Mesenchymal stem cell (in vitro differentiated cells and primary cell): ENCODE results near the gene ST6GALNAC3.

Experiments
- DNase-seq: peaks from one replicate; pipeline ENCODE4 v3.0.0-alpha.2; 2013
- H2AFZ ChIP-seq: one replicate; pipeline ENCODE4 v1.6.1; 2013; ENCODE audit warnings: low read depth, mild to moderate bottlenecking, control low read depth, inconsistent platforms, low read length, moderate library complexity
- H2AK5ac ChIP-seq: 2 replicates; pipeline ENCODE4 v1.6.1; 2013; ENCODE audit warnings: low read length, moderate library complexity, mild to moderate bottlenecking, inconsistent platforms; ENCODE audit not compliant: severe bottlenecking
- H2BK120ac ChIP-seq: one replicate; pipeline ENCODE4 v1.6.1; 2013; ENCODE audit warnings: low read depth, mild to moderate bottlenecking, inconsistent platforms, low read length, moderate library complexity
- H2BK12ac ChIP-seq, 2 experiments: one replicate each; pipeline ENCODE4 v1.6.1; 2013; ENCODE audit warnings: inconsistent platforms in 2 of 2, low read length in 2 of 2, mild to moderate bottlenecking in 2 of 2, moderate library complexity in 2 of 2, control low read depth in 1 of 2
- H2BK15ac ChIP-seq: one replicate; pipeline ENCODE4 v1.6.1; 2013; ENCODE audit warnings: mild to moderate bottlenecking, low read depth, inconsistent platforms; ENCODE audit not compliant: poor library complexity, severe bottlenecking
- H2BK5ac ChIP-seq: 2 replicates; pipeline ENCODE4 v1.6.1; 2013; ENCODE audit warnings: low read depth, mild to moderate bottlenecking, low read length, control low read depth, inconsistent platforms; ENCODE audit not compliant: poor library complexity, severe bottlenecking
- H3K14ac ChIP-seq, 2 experiments: one replicate each; pipeline ENCODE4 v1.6.1; 2013; ENCODE audit warnings: inconsistent platforms in 2 of 2, low read length in 2 of 2, control low read depth in 1 of 2, mild to moderate bottlenecking in 1 of 2, moderate library complexity in 1 of 2
- H3K18ac ChIP-seq, 2 experiments: one replicate each; pipeline ENCODE4 v1.6.1; 2013; ENCODE audit warnings: inconsistent platforms in 2 of 2, low read length in 2 of 2, control low read depth in 1 of 2, low read depth in 1 of 2, mild to moderate bottlenecking in 1 of 2
- H3K23ac ChIP-seq, 2 experiments: one replicate each; pipeline ENCODE4 v1.6.1; 2013; ENCODE audit warnings: inconsistent platforms in 2 of 2, low read length in 2 of 2, mild to moderate bottlenecking in 2 of 2, moderate library complexity in 2 of 2, control low read depth in 1 of 2
- H3K27ac ChIP-seq: 2 replicates; pipeline ENCODE4 v1.5.1; 2013; ENCODE audit warnings: mild to moderate bottlenecking, moderate library complexity, low read length, control low read depth, inconsistent platforms; ENCODE audit not compliant: poor library complexity, severe bottlenecking
- H3K27me3 ChIP-seq, 2 experiments: 2 replicates each; pipeline versions ENCODE4 v1.6.1 to v1.7.0; 2013; ENCODE audit warnings: low read length in 2 of 2, mild to moderate bottlenecking in 2 of 2, moderate library complexity in 2 of 2, control low read depth in 1 of 2, inconsistent platforms in 1 of 2; ENCODE audit not compliant: control insufficient read depth in 1 of 2, insufficient read depth in 1 of 2
- H3K36me3 ChIP-seq, 2 experiments: 2 replicates each; pipeline versions ENCODE4 v1.6.1 to v1.7.0; 2013; ENCODE audit warnings: low read length in 2 of 2, control low read depth in 1 of 2, inconsistent platforms in 1 of 2, low read depth in 1 of 2, mild to moderate bottlenecking in 1 of 2; ENCODE audit not compliant: insufficient read depth in 2 of 2, control insufficient read depth in 1 of 2
- H3K4ac ChIP-seq, 2 experiments: one replicate each; pipeline ENCODE4 v1.6.1; 2013; ENCODE audit warnings: inconsistent platforms in 2 of 2, low read length in 2 of 2, mild to moderate bottlenecking in 2 of 2, moderate library complexity in 2 of 2, control low read depth in 1 of 2, low read depth in 1 of 2
- H3K4me1 ChIP-seq: 2 replicates; pipeline ENCODE4 v1.6.1; 2013; ENCODE audit warnings: low read depth, low read length, control low read depth; ENCODE audit not compliant: control insufficient read depth, insufficient read depth
- H3K4me2 ChIP-seq: 2 replicates; pipeline ENCODE4 v1.6.1; 2013; ENCODE audit warnings: low read length, mild to moderate bottlenecking, inconsistent platforms; ENCODE audit not compliant: poor library complexity, severe bottlenecking
- H3K4me3 ChIP-seq, 2 experiments: 2 replicates each; pipeline versions ENCODE4 v1.5.1 to v1.7.0; 2013; ENCODE audit warnings: low read length in 2 of 2, mild to moderate bottlenecking in 2 of 2, control low read depth in 1 of 2, low read depth in 1 of 2; ENCODE audit not compliant: insufficient read depth in 1 of 2
- H3K79me1 ChIP-seq: replicated peaks from 2 replicates; pipeline ENCODE4 v1.6.1; 2013; ENCODE audit warnings: mild to moderate bottlenecking, control low read depth, low read length, inconsistent platforms; ENCODE audit not compliant: poor library complexity, severe bottlenecking
- H3K9ac ChIP-seq: 2 replicates; pipeline ENCODE4 v1.7.0; 2013; ENCODE audit warnings: mild to moderate bottlenecking, low read length, moderate library complexity
- H3K9me3 ChIP-seq: 2 replicates; pipeline ENCODE4 v1.7.0; 2013; ENCODE audit warnings: mild to moderate bottlenecking, low read length; ENCODE audit not compliant: control insufficient read depth
- H4K8ac ChIP-seq: one replicate; pipeline ENCODE4 v1.6.1; 2013; ENCODE audit warnings: inconsistent platforms, mild to moderate bottlenecking, low read length, moderate library complexity
- H4K91ac ChIP-seq: one replicate; pipeline ENCODE4 v1.6.1; 2013; ENCODE audit warnings: mild to moderate bottlenecking, low read length, inconsistent platforms
- WGBS: methylation state at CpG from one replicate; pipeline ENCODE4 v1.1.7; 2013; ENCODE audit warnings: mixed read lengths; 5-methylcytosine and 5-hydroxymethylcytosine counted together

The ST6GALNAC3 gene

GRCh38 chr1:76343356-76343755 is 268.8 kb downstream of the ST6GALNAC3 start:
- H2AFZ ChIP-seq = no peak overlapping the region
- no peak overlapping the region for H3K4me3 ChIP-seq
- no peak overlapping the region for H2BK120ac ChIP-seq
- no peak overlapping the region for H2BK5ac ChIP-seq
- H3K4me1 ChIP-seq = no peaks in the 10 kb centered on the region
- H3K18ac ChIP-seq = no peak overlapping the region
- no peak overlapping the region for H4K8ac ChIP-seq
- H3K23ac ChIP-seq = no peak overlapping the region
- peaks cover 0 to 4% of the 10 kb centered on the region in 2 experiments for H3K27me3 ChIP-seq
- 96% methylated on average over 4 of the region's 4 CpGs for WGBS
- H3K9ac ChIP-seq = no peak overlapping the region
- DNase-seq = no peak
- no peak overlapping the region for H3K14ac ChIP-seq
- no peak overlapping the region for H2BK15ac ChIP-seq
- no peaks in the 10 kb centered on the region for H3K9me3 ChIP-seq
- no peaks in the 10 kb centered on the region for H3K79me1 ChIP-seq
- H2AK5ac ChIP-seq = no peak overlapping the region
- no peak overlapping the region for H3K27ac ChIP-seq
- H3K4me2 ChIP-seq = no peak overlapping the region
- H3K4ac ChIP-seq = no peak overlapping the region
- H4K91ac ChIP-seq = no peak overlapping the region
- no peak overlapping the region for H2BK12ac ChIP-seq
- no peaks in the 10 kb centered on the region for H3K36me3 ChIP-seq

GRCh38 chr1:76351655-76352054 is 277.1 kb downstream of the ST6GALNAC3 start:
- WGBS = 84% methylated on average over 2 of the region's 3 CpGs
- H4K91ac ChIP-seq = no peak overlapping the region
- no peak overlapping the region for H2BK120ac ChIP-seq
- no peak overlapping the region for H2BK15ac ChIP-seq
- no peak overlapping the region for H3K18ac ChIP-seq
- no peak overlapping the region for H3K9ac ChIP-seq
- no peak overlapping the region for H2AFZ ChIP-seq
- H4K8ac ChIP-seq = no peak overlapping the region
- H3K27me3 ChIP-seq = peaks cover 0 to 3% of the 10 kb centered on the region in 2 experiments
- H3K36me3 ChIP-seq = no peaks in the 10 kb centered on the region
- H3K4me1 ChIP-seq = no peaks in the 10 kb centered on the region
- no peak overlapping the region for H2AK5ac ChIP-seq
- no peaks in the 10 kb centered on the region for H3K79me1 ChIP-seq
- H2BK12ac ChIP-seq = no peak overlapping the region
- no peak overlapping the region for H3K27ac ChIP-seq
- H3K4ac ChIP-seq = no peak overlapping the region
- no peak overlapping the region for H3K23ac ChIP-seq
- no peak overlapping the region for H3K4me2 ChIP-seq
- H3K14ac ChIP-seq = no peak overlapping the region
- DNase-seq = no peak
- H3K4me3 ChIP-seq = no peak overlapping the region
- H3K9me3 ChIP-seq = no peaks in the 10 kb centered on the region
- H2BK5ac ChIP-seq = no peak overlapping the region

- H3K27me3 ChIP-seq = peaks cover 0 to 3% of the 10 kb centered on the region in 2 experiments
- no peak overlapping the region for H3K9ac ChIP-seq
- no peak overlapping the region for H2BK5ac ChIP-seq
- H3K23ac ChIP-seq = no peak overlapping the region
- H3K9me3 ChIP-seq = no peaks in the 10 kb centered on the region
- H3K4me3 ChIP-seq = no peak overlapping the region
- H4K91ac ChIP-seq = no peak overlapping the region
- no peak overlapping the region for H3K18ac ChIP-seq
- H3K14ac ChIP-seq = no peak overlapping the region
- DNase-seq = no peak
- H2BK12ac ChIP-seq = no peak overlapping the region
- H3K27ac ChIP-seq = no peak overlapping the region
- no peaks in the 10 kb centered on the region for H3K4me1 ChIP-seq
- no peak overlapping the region for H2AFZ ChIP-seq
- no peak overlapping the region for H3K4me2 ChIP-seq
- H2BK15ac ChIP-seq = no peak overlapping the region
- no peaks in the 10 kb centered on the region for H3K36me3 ChIP-seq
- WGBS = 93% methylated on average over 5 of the region's 5 CpGs
- H2BK120ac ChIP-seq = no peak overlapping the region
- no peaks in the 10 kb centered on the region for H3K79me1 ChIP-seq
- H2AK5ac ChIP-seq = no peak overlapping the region
- no peak overlapping the region for H3K4ac ChIP-seq
- no peak overlapping the region for H4K8ac ChIP-seq
These were observed 278.3 kb downstream of the ST6GALNAC3 start for GRCh38 chr1:76352741-76353435.

GRCh38 chr1:76354236-76354635 is 279.7 kb downstream of the ST6GALNAC3 start:
- H4K91ac ChIP-seq = no peak overlapping the region
- no peak overlapping the region for H3K23ac ChIP-seq
- H2BK12ac ChIP-seq = no peak overlapping the region
- peaks cover 0 to 3% of the 10 kb centered on the region in 2 experiments for H3K27me3 ChIP-seq
- H3K79me1 ChIP-seq = no peaks in the 10 kb centered on the region
- H3K18ac ChIP-seq = no peak overlapping the region
- no peak overlapping the region for H3K9ac ChIP-seq
- no peak overlapping the region for H4K8ac ChIP-seq
- H2AK5ac ChIP-seq = no peak overlapping the region
- no peak overlapping the region for H2AFZ ChIP-seq
- no peak for DNase-seq
- no peak overlapping the region for H2BK120ac ChIP-seq
- H3K4me1 ChIP-seq = no peaks in the 10 kb centered on the region
- H3K27ac ChIP-seq = no peak overlapping the region
- no peaks in the 10 kb centered on the region for H3K36me3 ChIP-seq
- H2BK5ac ChIP-seq = no peak overlapping the region
- no peak overlapping the region for H2BK15ac ChIP-seq
- H3K14ac ChIP-seq = no peak overlapping the region
- 100% methylated on average over 3 of the region's 3 CpGs for WGBS
- H3K4ac ChIP-seq = no peak overlapping the region
- H3K9me3 ChIP-seq = no peaks in the 10 kb centered on the region
- no peak overlapping the region for H3K4me2 ChIP-seq
- H3K4me3 ChIP-seq = no peak overlapping the region
